Measurements from ENCODE around the gene PRRG2. TPM values are rescaled to one million over a fixed set of nuclear protein-coding genes. Genes with fewer than 3 reads are reported as not detected.

The PRRG2 gene
- total RNA-seq, 2 donors from 2014 or later: 2.6 to 4.9 TPM

DNA sequence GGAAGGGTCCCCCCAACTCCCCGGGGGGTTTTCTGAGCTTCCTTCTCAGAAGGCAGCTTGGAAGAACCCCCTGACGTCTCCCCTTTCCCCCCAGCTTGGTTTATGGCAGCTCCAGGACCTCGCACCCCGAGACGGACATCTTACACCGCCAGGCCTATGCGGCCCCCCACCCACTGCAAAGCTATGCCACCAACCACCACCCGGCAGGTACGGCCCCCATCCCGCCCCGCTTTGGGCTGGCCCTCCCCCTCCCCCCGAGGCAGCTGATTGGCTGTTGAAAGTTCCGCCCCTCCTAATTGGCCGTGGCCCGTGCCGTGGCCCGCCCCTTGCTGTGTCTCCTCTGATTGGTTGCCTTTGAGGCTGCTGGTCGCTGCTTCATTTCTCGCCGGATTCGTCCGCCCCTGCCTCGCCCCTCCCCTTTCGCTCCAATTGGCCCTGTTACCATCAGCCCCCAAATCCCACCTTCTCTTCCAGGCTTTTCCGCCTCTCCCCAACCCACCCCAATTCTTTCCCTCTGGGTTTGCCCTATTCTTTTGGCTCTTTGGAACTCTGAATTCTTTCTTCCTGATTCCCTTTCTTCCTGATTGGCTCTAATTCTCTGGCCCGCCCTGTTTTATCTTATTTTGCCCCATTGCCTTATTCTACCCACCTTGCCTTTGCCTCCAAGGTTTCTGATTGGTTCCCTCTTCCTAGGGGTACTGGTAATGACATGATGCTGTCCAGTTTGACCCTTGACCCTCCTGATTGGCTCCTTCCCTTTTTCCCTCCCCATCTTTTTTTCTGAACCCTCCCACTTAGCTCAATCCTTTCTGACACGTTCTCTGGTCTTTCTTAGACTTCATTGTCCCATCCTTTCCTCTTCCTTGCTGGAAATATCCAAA, 12.4 kb downstream of the PRRG2 start:
- TF ChIP-seq POLR2A (IDR thresholded peaks at IDR 0.05): peak in 1 of 3 donors; percentile 3
- TF ChIP-seq, protein P1, sequence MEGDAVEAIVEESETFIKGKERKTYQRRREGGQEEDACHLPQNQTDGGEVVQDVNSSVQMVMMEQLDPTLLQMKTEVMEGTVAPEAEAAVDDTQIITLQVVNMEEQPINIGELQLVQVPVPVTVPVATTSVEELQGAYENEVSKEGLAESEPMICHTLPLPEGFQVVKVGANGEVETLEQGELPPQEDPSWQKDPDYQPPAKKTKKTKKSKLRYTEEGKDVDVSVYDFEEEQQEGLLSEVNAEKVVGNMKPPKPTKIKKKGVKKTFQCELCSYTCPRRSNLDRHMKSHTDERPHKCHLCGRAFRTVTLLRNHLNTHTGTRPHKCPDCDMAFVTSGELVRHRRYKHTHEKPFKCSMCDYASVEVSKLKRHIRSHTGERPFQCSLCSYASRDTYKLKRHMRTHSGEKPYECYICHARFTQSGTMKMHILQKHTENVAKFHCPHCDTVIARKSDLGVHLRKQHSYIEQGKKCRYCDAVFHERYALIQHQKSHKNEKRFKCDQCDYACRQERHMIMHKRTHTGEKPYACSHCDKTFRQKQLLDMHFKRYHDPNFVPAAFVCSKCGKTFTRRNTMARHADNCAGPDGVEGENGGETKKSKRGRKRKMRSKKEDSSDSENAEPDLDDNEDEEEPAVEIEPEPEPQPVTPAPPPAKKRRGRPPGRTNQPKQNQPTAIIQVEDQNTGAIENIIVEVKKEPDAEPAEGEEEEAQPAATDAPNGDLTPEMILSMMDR (IDR thresholded peaks at IDR 0.05): no peak
- ATAC-seq (peak; percentile 63), DNase-seq (peak; percentile 92 to 95 (median 93))
- Histone ChIP-seq H3K27ac (peak overlapping the region; percentile 33 to 86 (median 82)), H3K4me1 (peaks cover 24% of the 10 kb centered on the region), H3K36me3 (replicated peaks in 1 of 2; ENCODE audit: insufficient read depth in 1 of 2, low read depth in 2 of 2) (peaks cover 3 to 12% of the 10 kb centered on the region in 2 donors), H3K9me3 (no peaks in the 10 kb centered on the region), H3K27me3 (no peaks in the 10 kb centered on the region), H3K4me3 (no peak overlapping the region)
- WGBS, 2 donors: 5 to 24% methylated on average over 16 to 27 of the region's 27 CpGs
- intact Hi-C loops (cut with DNase I): no loop called here

DNA sequence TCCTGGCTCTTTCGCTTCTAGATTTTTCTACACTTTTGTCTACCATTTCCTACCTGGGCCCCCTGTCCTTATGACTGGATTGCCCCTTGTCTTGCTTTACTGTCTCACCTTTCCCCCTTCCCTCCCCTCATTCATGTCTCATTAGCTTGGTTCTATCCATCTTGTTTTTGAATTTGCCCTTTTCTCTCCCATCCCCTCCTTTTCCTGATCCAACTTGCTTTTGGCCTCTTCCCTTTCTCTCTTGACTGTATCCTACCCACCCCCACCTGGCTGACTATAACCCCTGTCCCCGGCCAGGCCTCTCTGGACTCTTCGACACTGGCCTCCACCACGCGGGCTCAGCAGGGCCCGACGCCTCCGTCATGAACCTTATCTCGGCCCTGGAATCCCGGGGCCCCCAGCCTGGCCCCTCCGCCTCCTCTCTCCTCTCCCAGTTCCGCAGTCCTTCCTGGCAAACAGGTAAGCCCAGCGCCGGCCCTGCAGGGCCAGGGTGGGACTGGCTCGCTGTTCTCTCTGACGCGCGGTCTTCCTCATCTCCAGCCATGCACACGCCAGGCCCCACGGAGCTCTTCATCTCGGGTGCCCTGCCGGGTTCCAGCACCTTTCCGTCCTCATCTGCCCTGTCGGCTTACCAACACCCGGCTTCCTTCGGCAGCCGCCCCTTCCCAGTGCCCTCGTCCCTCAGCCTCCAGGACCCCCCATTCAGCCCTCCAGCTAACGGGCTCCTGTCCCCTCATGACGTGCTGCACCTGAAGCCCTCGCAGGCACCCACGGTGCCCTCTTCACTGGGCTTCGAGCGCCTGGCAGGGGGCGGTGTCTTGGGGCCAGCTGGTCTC, 13.3 kb downstream of the PRRG2 start:
- no peak overlapping the region for H3K4me3 ChIP-seq
- no peak for ATAC-seq
- 86 to 90% methylated on average over 28 to 33 of the region's 35 CpGs for WGBS, 2 donors
- intact Hi-C loops (cut with DNase I): no loop called here
- peaks cover 6 to 13% of the 10 kb centered on the region in 2 donors for H3K36me3 ChIP-seq (replicated peaks in 1 of 2; ENCODE audit: insufficient read depth in 1 of 2, low read depth in 2 of 2)
- no peaks in the 10 kb centered on the region for H3K27me3 ChIP-seq
- no peak for DNase-seq
- no peaks in the 10 kb centered on the region for H3K9me3 ChIP-seq
- no peak for TF ChIP-seq POLR2A (IDR thresholded peaks at IDR 0.05)
- TF ChIP-seq, protein P1 (IDR thresholded peaks at IDR 0.05): no peak
- peak overlapping the region in 1 of 4 donors; percentile 86 for H3K27ac ChIP-seq
- H3K4me1 ChIP-seq: peaks cover 24% of the 10 kb centered on the region

DNA sequence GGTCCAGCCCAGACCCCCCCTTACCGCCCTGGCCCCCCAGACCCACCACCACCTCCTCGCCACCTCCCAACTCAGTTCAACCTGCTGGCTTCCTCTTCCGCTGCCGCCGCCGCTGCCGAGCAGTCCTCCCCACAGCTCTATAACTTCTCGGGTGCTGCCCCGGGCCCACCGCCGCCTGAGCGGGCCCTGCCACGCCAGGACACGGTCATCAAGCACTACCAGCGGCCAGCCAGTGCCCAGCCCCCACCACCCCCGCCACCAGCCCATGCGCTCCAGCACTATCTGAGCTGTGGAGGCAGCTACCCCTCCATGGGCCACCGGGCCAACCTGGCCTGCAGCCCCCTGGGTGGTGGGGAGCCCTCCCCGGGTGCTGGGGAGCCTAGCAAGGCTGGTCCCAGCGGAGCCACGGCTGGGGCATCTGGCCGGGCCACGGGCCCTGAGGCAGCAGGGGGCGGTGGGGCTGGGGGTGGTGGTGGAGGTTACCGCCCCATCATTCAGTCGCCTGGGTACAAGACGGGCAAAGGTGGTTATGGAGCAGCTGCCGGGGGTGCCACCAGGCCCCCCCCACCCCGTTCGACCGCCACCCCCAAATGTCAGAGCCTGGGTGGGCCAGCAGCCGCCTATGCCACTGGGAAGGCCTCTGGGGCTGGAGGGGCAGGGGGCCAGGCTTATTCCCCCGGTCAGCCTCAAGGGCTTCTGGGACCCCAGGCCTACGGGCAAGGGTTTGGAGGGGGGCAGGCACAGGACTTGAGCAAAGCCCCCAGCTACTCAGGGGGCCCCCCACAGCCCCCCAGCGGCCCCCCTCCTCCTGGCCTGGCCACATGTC, 14.1 kb downstream of the PRRG2 start:
- H3K9me3 ChIP-seq: no peaks in the 10 kb centered on the region
- DNase-seq (no peak), ATAC-seq (no peak)
- H3K27ac ChIP-seq: no peak overlapping the region
- intact Hi-C loops (cut with DNase I): loop anchor here (5.0 kb wide), 1 partner anchor 42 kb away; no protein-coding TSS in a partner anchor
- WGBS, 2 donors: 90 to 97% methylated on average over 13 to 24 of the region's 35 CpGs
- TF ChIP-seq, protein P1 (IDR thresholded peaks at IDR 0.05): no peak
- TF ChIP-seq POLR2A (IDR thresholded peaks at IDR 0.05): no peak
- no peak overlapping the region for H3K4me3 ChIP-seq
- H3K4me1 ChIP-seq: peaks cover 24% of the 10 kb centered on the region
- peaks cover 13 to 19% of the 10 kb centered on the region in 2 donors for H3K36me3 ChIP-seq (replicated peaks in 1 of 2; ENCODE audit: insufficient read depth in 1 of 2, low read depth in 2 of 2)
- H3K27me3 ChIP-seq: no peaks in the 10 kb centered on the region

DNA sequence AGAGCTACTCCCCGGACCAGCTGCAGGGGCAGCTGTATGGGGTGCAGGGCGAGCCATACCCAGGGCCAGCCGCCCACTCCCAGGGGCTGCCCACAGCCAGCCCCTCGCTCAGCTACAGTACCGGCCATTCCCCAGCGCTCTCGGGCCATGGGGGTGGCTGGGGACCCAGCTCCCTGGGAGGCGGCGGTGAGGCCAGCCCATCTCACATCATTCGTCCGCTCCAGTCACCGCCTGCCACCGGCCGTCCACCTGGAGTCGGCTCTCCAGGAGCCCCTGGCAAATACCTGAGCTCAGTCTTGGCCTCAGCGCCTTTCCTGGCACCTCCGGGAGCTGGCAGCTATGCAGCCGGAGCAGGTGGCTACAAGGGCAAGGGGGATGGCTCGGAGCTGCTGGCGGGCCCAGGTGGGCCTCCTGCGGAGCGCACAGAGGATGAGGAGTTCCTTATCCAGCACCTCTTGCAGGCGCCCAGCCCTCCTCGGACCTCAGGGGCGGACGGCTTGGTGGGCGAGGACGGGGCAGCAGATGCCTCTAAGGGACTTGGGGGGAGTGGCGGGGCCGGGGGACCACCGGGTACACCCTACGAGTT, 14.8 kb downstream of the PRRG2 start:
- intact Hi-C loops (cut with DNase I): loop anchor here (5.0 kb wide), 1 partner anchor 41 kb away; no protein-coding TSS in a partner anchor
- Histone ChIP-seq H3K4me3 (no peak overlapping the region), H3K27ac (no peak overlapping the region), H3K9me3 (no peaks in the 10 kb centered on the region), H3K36me3 (replicated peaks in 1 of 2; ENCODE audit: insufficient read depth in 1 of 2, low read depth in 2 of 2) (peaks cover 13 to 19% of the 10 kb centered on the region in 2 donors), H3K27me3 (no peaks in the 10 kb centered on the region), H3K4me1 (peaks cover 24% of the 10 kb centered on the region)
- WGBS, 2 donors: 92% methylated on average over 20 of the region's 32 CpGs; no CpG with 5 or more reads in 1 of the 2 donors
- DNase-seq: no peak
- ATAC-seq: no peak
- TF ChIP-seq, protein P1 (IDR thresholded peaks at IDR 0.05): no peak
- TF ChIP-seq POLR2A (IDR thresholded peaks at IDR 0.05): no peak

Measured in body of pancreas (tissue), 4 donors.